Measurements from ENCODE around the gene SOX4.

DNA sequence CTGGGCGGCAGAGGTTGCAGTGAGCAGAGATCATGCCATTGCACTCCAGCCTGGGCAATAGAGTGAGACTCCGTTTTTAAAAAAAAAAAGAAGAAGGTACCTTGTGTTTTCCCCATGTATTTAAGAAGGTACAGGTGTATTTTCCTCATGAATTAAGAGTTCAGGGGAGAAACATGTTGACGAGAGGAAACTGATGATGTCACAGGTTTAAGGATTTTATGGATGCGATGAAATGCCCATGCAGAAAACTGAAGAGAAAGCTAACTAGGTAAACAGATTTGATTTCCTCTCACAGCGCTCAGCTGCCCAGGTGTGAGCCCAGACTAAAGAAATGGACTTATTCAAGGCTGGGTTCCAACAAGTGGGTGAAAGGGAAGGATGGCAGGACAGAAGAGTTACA is 38.4 kb upstream of the SOX4 start:
- no peak for TF ChIP-seq POLR2A (IDR thresholded peaks at IDR 0.05)
- no peak for TF ChIP-seq POLR2AphosphoS5 (IDR thresholded peaks at IDR 0.05)
- TF ChIP-seq, protein P1, sequence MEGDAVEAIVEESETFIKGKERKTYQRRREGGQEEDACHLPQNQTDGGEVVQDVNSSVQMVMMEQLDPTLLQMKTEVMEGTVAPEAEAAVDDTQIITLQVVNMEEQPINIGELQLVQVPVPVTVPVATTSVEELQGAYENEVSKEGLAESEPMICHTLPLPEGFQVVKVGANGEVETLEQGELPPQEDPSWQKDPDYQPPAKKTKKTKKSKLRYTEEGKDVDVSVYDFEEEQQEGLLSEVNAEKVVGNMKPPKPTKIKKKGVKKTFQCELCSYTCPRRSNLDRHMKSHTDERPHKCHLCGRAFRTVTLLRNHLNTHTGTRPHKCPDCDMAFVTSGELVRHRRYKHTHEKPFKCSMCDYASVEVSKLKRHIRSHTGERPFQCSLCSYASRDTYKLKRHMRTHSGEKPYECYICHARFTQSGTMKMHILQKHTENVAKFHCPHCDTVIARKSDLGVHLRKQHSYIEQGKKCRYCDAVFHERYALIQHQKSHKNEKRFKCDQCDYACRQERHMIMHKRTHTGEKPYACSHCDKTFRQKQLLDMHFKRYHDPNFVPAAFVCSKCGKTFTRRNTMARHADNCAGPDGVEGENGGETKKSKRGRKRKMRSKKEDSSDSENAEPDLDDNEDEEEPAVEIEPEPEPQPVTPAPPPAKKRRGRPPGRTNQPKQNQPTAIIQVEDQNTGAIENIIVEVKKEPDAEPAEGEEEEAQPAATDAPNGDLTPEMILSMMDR (IDR thresholded peaks at IDR 0.05): no peak
- TF ChIP-seq EP300 (IDR thresholded peaks at IDR 0.05): no peak

Measured in stomach (tissue), 4 donors.